GM12878 (cell line): Measurements from ENCODE around the gene PRKG1.

Experiments
- CEBPB ChIP-seq, 2 experiments: fragments of 150-350 bp in 1 of 2; IDR thresholded peaks; 2 replicates each; pipeline ENCODE4 v1.6.1; 2012 to 2014; ENCODE audit warnings: low read depth in 2 of 2, low read length in 2 of 2, borderline replicate concordance in 1 of 2, inconsistent platforms in 1 of 2
- CHD2 ChIP-seq: IDR thresholded peaks from 2 replicates; pipeline ENCODE4 v1.6.1; 2011; ENCODE audit warnings: low read depth, low read length, improper control_type of control experiment, borderline replicate concordance
- CTCF ChIP-seq, 3 experiments: IDR thresholded peaks in 2 of 3; conservative IDR thresholded peaks in 1 of 3; 2 replicates each; pipeline ENCODE4 v1.5.1; 2011; ENCODE audit warnings: low read depth in 3 of 3, low read length in 3 of 3, mild to moderate bottlenecking in 3 of 3, control low read depth in 2 of 3, moderate library complexity in 2 of 3, inconsistent platforms in 1 of 3, mixed read lengths in 1 of 3; ENCODE audit not compliant: control insufficient read depth in 2 of 3, insufficient read depth in 1 of 3; ENCODE audit errors: extremely low read depth in 1 of 3
- EP300 ChIP-seq, 2 experiments: fragments of 150-350 bp in 1 of 2; IDR thresholded peaks; 2 replicates each; pipeline ENCODE4 v1.6.1; 2011 to 2012; ENCODE audit warnings: low read depth in 2 of 2, low read length in 2 of 2, borderline replicate concordance in 1 of 2, improper control_type of control experiment in 1 of 2, inconsistent platforms in 1 of 2; ENCODE audit not compliant: control insufficient read depth in 1 of 2
- MYC ChIP-seq: IDR thresholded peaks from 2 replicates; pipeline ENCODE4 v1.6.1; 2011; ENCODE audit warnings: mild to moderate bottlenecking, low read length, moderate library complexity, inconsistent platforms; ENCODE audit not compliant: insufficient read depth, insufficient replicate concordance, insufficient read length, severe bottlenecking
- POLR2A ChIP-seq: IDR thresholded peaks from 2 replicates; pipeline ENCODE4 v1.6.1; 2011; ENCODE audit warnings: low read depth, mild to moderate bottlenecking, low read length
- RFX5 ChIP-seq: IDR thresholded peaks from 2 replicates; pipeline ENCODE4 v1.6.1; 2011; ENCODE audit warnings: low read depth, low read length, improper control_type of control experiment
- STAT3 ChIP-seq: IDR thresholded peaks from 2 replicates; pipeline ENCODE4 v1.6.1; 2011; ENCODE audit warnings: low read depth, low read length, improper control_type of control experiment
- TAF1 ChIP-seq: IDR thresholded peaks from 2 replicates; pipeline ENCODE4 v1.6.1; 2011; ENCODE audit warnings: mild to moderate bottlenecking, low read depth, low read length, borderline replicate concordance
- TCF12 ChIP-seq: IDR thresholded peaks from 2 replicates; pipeline ENCODE4 v1.6.1; 2011; ENCODE audit warnings: low read depth, mild to moderate bottlenecking, low read length
- TCF7 ChIP-seq: IDR thresholded peaks from 2 replicates; pipeline ENCODE4 v1.6.1; 2014; ENCODE audit warnings: antibody characterized with exemption, borderline replicate concordance
- USF1 ChIP-seq: IDR thresholded peaks from 2 replicates; pipeline ENCODE4 v1.6.1; 2011; ENCODE audit warnings: borderline replicate concordance, low read depth, mild to moderate bottlenecking, moderate library complexity, mixed read lengths, low read length; ENCODE audit not compliant: insufficient read depth; ENCODE audit errors: extremely low read length
- YY1 ChIP-seq: IDR thresholded peaks from 2 replicates; pipeline ENCODE4 v1.6.1; 2011; ENCODE audit warnings: low read depth, mild to moderate bottlenecking, low read length
- ZBTB11 ChIP-seq: fragments of 450-650 bp; formaldehyde crosslinking; IDR thresholded peaks from 2 replicates; pipeline ENCODE4 v1.5.0; 2022; ENCODE audit warnings: mild to moderate bottlenecking, missing genetic modification characterization

- TF ChIP-seq EP300 (IDR thresholded peaks at IDR 0.05; ENCODE audit: borderline replicate concordance in 1 of 2, control insufficient read depth in 1 of 2, low read depth in 2 of 2, low read length in 2 of 2) (no peak), CEBPB (IDR thresholded peaks at IDR 0.05; ENCODE audit: borderline replicate concordance in 1 of 2, low read depth in 2 of 2, low read length in 2 of 2) (no peak), POLR2A (no peak), TCF7 (no peak), ZBTB11 (CRISPR knock-in tag) (no peak), USF1 (no peak), RFX5 (no peak), TAF1 (no peak), TCF12 (no peak), CTCF (IDR thresholded peaks at IDR 0.05 in 2 of 3, conservative IDR thresholded peaks at IDR 0.05 in 1 of 3; ENCODE audit: control insufficient read depth in 2 of 3, extremely low read depth in 1 of 3, insufficient read depth in 1 of 3, low read depth in 3 of 3, low read length in 3 of 3) (no peak), CHD2 (no peak), STAT3 (no peak), MYC (no peak), YY1 (no peak)
These were observed 3.2 kb downstream of the PRKG1 start for GRCh38 chr10:51077507-51077906.
